ENCODE results near the gene EMP1. TPM values are rescaled to one million over a fixed set of nuclear protein-coding genes. Genes with fewer than 3 reads are reported as not detected.

EMP1 gene
- total RNA-seq, 6 experiments from 2014 or later, result 217 to 417 (median 356) TPM

GRCh38 chr12:13187399-13187798, 9.1 kb upstream of the EMP1 start:
- H3K27me3 Mint-ChIP-seq (ENCODE audit: insufficient read depth), result no peaks in the 10 kb centered on the region

DNA sequence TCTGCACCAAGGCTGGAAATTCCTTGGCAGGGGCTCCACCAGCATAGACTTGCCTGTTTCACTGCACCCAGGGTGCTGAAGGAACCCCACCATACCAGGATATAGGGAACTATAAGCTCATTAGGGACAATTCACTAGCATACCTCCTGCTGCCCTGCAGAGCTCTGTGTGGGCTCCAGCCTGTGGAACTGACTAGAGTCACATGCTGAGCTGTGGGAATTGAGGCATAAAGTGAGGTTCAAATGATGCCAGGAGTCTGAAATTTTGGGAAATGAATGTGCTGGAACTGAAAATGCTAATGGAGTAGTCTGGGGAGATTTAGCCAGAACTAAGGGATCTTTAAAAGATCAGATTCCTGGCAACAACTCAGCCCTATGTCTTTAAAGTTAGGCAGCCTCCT, 7.3 kb upstream of the EMP1 start:
- Mint-ChIP-seq H3K27ac (no peak overlapping the region), H3K4me1 (ENCODE audit: low read depth) (peaks cover 51% of the 10 kb centered on the region), H3K27me3 (ENCODE audit: insufficient read depth) (no peaks in the 10 kb centered on the region), H3K4me3 (no peak overlapping the region), H3K36me3 (ENCODE audit: low read depth) (no peaks in the 10 kb centered on the region), H3K9me3 (no peaks in the 10 kb centered on the region)
- DNase-seq, result no peak
- TF ChIP-seq CTCF (IDR thresholded peaks at IDR 0.05), result no peak

More at GRCh38 chr12:13187399-13187798, 9.1 kb upstream of the EMP1 start:
- DNase-seq, result peak; percentile 85
- Mint-ChIP-seq H3K27ac (peak overlapping the region; percentile 81), H3K4me1 (ENCODE audit: low read depth) (peaks cover 50% of the 10 kb centered on the region), H3K9me3 (no peaks in the 10 kb centered on the region), H3K4me3 (peak overlapping the region; percentile 52), H3K36me3 (ENCODE audit: low read depth) (no peaks in the 10 kb centered on the region)
- no peak for TF ChIP-seq CTCF (IDR thresholded peaks at IDR 0.05)

DNA sequence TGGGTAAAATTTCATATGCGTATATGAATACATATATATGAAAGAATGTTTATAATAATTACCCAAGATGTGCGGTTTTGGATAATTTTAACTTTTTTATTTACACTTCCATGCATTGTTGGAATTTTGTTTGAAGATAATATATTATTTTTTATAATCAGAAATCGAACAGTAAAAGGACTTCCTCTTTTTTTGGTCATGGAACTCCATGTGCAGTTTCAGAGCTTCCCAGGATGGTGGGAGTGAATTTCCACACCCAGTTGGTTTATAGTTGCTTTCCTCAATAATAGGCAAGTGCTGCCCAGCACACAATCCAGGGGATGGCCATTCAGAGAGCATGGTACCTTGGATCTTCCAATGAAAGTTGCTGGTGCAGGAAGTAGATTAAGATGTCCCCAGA, 6.3 kb upstream of the EMP1 start:
- H3K9me3 Mint-ChIP-seq, result no peaks in the 10 kb centered on the region

GRCh38 chr12:13192719-13193118, 3.8 kb upstream of the EMP1 start:
- H3K36me3 Mint-ChIP-seq (ENCODE audit: low read depth), result peaks cover 11% of the 10 kb centered on the region
- H3K27me3 Mint-ChIP-seq (ENCODE audit: insufficient read depth), result peaks cover 4% of the 10 kb centered on the region
- H3K9me3 Mint-ChIP-seq, result no peaks in the 10 kb centered on the region
- peaks cover 43% of the 10 kb centered on the region for H3K4me1 Mint-ChIP-seq (ENCODE audit: low read depth)
- no peak for DNase-seq
- no peak overlapping the region for H3K27ac Mint-ChIP-seq
- no peak for TF ChIP-seq CTCF (IDR thresholded peaks at IDR 0.05)
- H3K4me3 Mint-ChIP-seq, result no peak overlapping the region

More for the DNA sequence above, 6.3 kb upstream of the EMP1 start:
- no peaks in the 10 kb centered on the region for H3K36me3 Mint-ChIP-seq (ENCODE audit: low read depth)
- no peak for TF ChIP-seq CTCF (IDR thresholded peaks at IDR 0.05)
- no peaks in the 10 kb centered on the region for H3K27me3 Mint-ChIP-seq (ENCODE audit: insufficient read depth)
- no peak for DNase-seq
- H3K4me1 Mint-ChIP-seq (ENCODE audit: low read depth), result peaks cover 54% of the 10 kb centered on the region
- H3K27ac Mint-ChIP-seq, result no peak overlapping the region
- no peak overlapping the region for H3K4me3 Mint-ChIP-seq

DNA sequence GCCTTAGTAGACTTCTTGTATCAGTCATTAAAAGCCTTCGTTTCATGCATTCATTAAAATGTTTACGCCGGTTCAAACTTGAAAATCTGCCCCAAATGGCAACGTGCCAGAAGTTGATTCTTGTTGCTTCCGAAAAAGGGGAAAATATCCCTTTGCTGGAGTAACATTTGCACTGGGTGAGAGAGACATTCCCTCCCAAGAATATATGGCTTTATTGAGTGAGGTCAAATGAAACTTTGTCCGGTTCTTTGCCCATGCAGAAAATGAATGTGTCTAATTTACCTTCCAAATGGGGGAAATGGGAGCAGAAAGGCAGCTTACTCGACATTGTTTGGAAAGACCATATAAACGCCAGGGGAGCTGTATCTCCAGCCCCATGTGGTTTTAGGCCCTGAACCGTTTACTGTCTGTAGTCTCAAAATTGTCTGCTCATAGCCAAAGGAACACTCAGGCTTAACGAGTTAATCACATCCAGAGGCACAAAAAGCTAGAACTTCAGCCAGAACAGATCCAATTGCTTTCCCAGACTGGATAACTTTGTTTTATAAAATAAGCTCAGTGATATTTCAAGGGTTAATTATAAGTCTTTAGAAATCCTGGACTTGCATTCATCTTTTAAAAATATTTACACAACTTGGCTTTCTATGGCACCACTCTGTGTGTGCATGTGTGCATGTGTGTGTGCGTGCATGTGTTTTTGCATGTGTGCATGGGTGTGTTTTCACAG, 2.9 kb upstream of the EMP1 start:
- Mint-ChIP-seq H3K36me3 (ENCODE audit: low read depth) (peaks cover 20% of the 10 kb centered on the region), H3K27ac (peak overlapping the region; percentile 98; the same call in 1 of the 2 replicates), H3K4me3 (no peak overlapping the region), H3K27me3 (ENCODE audit: insufficient read depth) (peaks cover 4% of the 10 kb centered on the region), H3K9me3 (no peaks in the 10 kb centered on the region), H3K4me1 (ENCODE audit: low read depth) (peaks cover 46% of the 10 kb centered on the region)
- no peak for DNase-seq
- TF ChIP-seq CTCF (IDR thresholded peaks at IDR 0.05), result peak; percentile 15; the same call in 1 of the 2 replicates
